ENCODE measurements around the gene LONP1. TPM values are rescaled to one million over a fixed set of nuclear protein-coding genes. Genes with fewer than 3 reads are reported as not detected.

The LONP1 gene
- total RNA-seq, 1 experiment from 2014 or later = 113 TPM

DNA sequence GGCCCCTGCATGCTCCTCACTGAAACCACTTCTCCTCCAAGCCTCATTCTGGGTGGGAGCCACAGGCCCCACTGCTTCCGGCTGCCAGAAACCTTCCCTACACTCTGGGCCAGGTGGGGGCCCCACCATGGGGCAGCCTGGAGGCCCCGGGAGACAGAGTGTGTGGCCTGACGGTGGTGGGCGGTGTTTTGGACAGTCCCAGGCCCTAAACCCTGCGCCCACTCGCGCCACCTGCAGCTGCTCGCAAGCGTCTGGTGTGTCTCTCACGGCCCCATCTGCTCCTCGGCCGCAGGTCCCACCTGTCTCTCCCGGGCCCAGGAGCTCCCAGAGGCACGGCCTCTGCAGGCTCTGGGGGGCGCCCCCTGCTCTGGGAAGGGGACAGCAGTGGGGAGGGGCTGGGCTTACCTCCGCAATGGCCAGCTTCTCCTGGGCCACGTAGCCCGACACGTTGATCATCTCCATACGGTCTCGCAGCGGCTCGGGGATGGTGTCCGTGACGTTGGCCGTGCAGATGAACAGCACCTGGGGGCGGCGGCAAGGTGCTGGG is 24.2 kb downstream of the LONP1 start:
- H3K14ac ChIP-seq (ENCODE audit: insufficient read depth, low read length) = no peak overlapping the region
- peak; percentile 50 for DNase-seq
- H3K56ac ChIP-seq (ENCODE audit: insufficient read length, low read depth, low read length) = no peak overlapping the region
- H3K79me1 ChIP-seq (ENCODE audit: insufficient read depth, low read depth, low read length, poor library complexity, severe bottlenecking) = no peaks in the 10 kb centered on the region
- no peak overlapping the region for H3K4me3 Mint-ChIP-seq
- H4K91ac ChIP-seq (ENCODE audit: insufficient read length, low read depth, low read length) = no peak overlapping the region
- no peak overlapping the region for H4K5ac ChIP-seq (ENCODE audit: insufficient read length, low read depth, low read length)
- H2BK12ac ChIP-seq (ENCODE audit: insufficient read length, low read depth, low read length) = no peak overlapping the region
- no peak overlapping the region for H2BK20ac ChIP-seq (ENCODE audit: low read depth, low read length, poor library complexity, severe bottlenecking)
- no peak overlapping the region for H3K27ac Mint-ChIP-seq
- TF ChIP-seq, protein P1, sequence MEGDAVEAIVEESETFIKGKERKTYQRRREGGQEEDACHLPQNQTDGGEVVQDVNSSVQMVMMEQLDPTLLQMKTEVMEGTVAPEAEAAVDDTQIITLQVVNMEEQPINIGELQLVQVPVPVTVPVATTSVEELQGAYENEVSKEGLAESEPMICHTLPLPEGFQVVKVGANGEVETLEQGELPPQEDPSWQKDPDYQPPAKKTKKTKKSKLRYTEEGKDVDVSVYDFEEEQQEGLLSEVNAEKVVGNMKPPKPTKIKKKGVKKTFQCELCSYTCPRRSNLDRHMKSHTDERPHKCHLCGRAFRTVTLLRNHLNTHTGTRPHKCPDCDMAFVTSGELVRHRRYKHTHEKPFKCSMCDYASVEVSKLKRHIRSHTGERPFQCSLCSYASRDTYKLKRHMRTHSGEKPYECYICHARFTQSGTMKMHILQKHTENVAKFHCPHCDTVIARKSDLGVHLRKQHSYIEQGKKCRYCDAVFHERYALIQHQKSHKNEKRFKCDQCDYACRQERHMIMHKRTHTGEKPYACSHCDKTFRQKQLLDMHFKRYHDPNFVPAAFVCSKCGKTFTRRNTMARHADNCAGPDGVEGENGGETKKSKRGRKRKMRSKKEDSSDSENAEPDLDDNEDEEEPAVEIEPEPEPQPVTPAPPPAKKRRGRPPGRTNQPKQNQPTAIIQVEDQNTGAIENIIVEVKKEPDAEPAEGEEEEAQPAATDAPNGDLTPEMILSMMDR (conservative IDR thresholded peaks at IDR 0.05) = no peak
- H2BK15ac ChIP-seq (ENCODE audit: low read depth, low read length) = no peak overlapping the region
- no peaks in the 10 kb centered on the region for H3K9me3 ChIP-seq (ENCODE audit: control insufficient read depth, low read depth, low read length)
- peaks cover 42 to 75% (median 57%) of the 10 kb centered on the region in 3 experiments for H3K36me3 Mint-ChIP-seq (ENCODE audit: insufficient read depth in 1 of 3, low read depth in 3 of 3)
- no peaks in the 10 kb centered on the region for H3K4me1 ChIP-seq (ENCODE audit: insufficient read depth, low read length)
- no peak overlapping the region for H2AFZ ChIP-seq (ENCODE audit: low read length)
- no peaks in the 10 kb centered on the region for H3K27me3 ChIP-seq (ENCODE audit: insufficient read depth, low read length)
- no peak overlapping the region for H3K4me2 ChIP-seq (ENCODE audit: insufficient read depth, insufficient read length, low read length)
- peaks cover 2 to 4% of the 10 kb centered on the region in 2 experiments; a peak in 2 of 5 replicates for H3K9me3 Mint-ChIP-seq
- no peak overlapping the region for H2BK5ac ChIP-seq (ENCODE audit: insufficient read length, low read length)
- H2AK5ac ChIP-seq (ENCODE audit: insufficient read length, low read length) = no peak overlapping the region
- H3K4ac ChIP-seq (ENCODE audit: low read depth, low read length) = no peak overlapping the region
- no peaks in the 10 kb centered on the region for H4K20me1 ChIP-seq (ENCODE audit: control insufficient read depth, insufficient read depth, insufficient read length)
- no CpG with 5 or more reads among the region's 28 CpGs for WGBS (ENCODE audit: extremely low coverage, insufficient read length, low lambda C conversion rate)
- H3T11ph ChIP-seq (ENCODE audit: low read length) = no peak overlapping the region
- H3K9ac ChIP-seq (ENCODE audit: extremely low read depth, insufficient read length, low read length) = no peak overlapping the region
- peaks cover 2 to 9% of the 10 kb centered on the region in 2 experiments; a peak in 3 of 4 replicates for H3K4me1 Mint-ChIP-seq
- no peak overlapping the region for H3K27ac ChIP-seq (ENCODE audit: insufficient read length, low read depth, low read length)
- peaks cover 9% of the 10 kb centered on the region; the same call in 1 of the 2 replicates for H3K79me2 ChIP-seq (ENCODE audit: insufficient read depth, low read length)
- H3K27me3 Mint-ChIP-seq (ENCODE audit: low read depth) = peaks cover 8% of the 10 kb centered on the region; the same call in 1 of the 2 replicates
- no peak overlapping the region for H3K23ac ChIP-seq (ENCODE audit: insufficient read length, low read depth, low read length)
- H3K18ac ChIP-seq (ENCODE audit: insufficient read length, low read depth, low read length) = no peak overlapping the region
- no peak overlapping the region for H2BK120ac ChIP-seq (ENCODE audit: low read depth, low read length, poor library complexity, severe bottlenecking)
- no peak overlapping the region for H4K8ac ChIP-seq (replicated peaks; ENCODE audit: insufficient read length, low read depth, low read length)
- H3K23me2 ChIP-seq (ENCODE audit: insufficient read length, low read depth, low read length, poor library complexity, severe bottlenecking) = peaks cover 5% of the 10 kb centered on the region
